Muscle layer of colon (tissue), 2 donors: ENCODE results near the gene ATG4B.
"Not testable (repeated sequence)": the region's sequence is repeated elsewhere in the genome, so short reads cannot be mapped to it uniquely, and the experiment has no call there.

ENCODE experiments used
- H3K27ac ChIP-seq: one replicate; pipeline ENCODE4 v1.7.0; 2013; ENCODE audit warnings: low read depth, mild to moderate bottlenecking, low read length, moderate library complexity
- H3K27me3 ChIP-seq, 2 donors: one replicate each; pipeline ENCODE4 v1.7.0; 2013; ENCODE audit warnings: low read length in 2 of 2, mild to moderate bottlenecking in 2 of 2; ENCODE audit not compliant: insufficient read depth in 2 of 2, control insufficient read depth in 1 of 2
- H3K36me3 ChIP-seq: one replicate; pipeline ENCODE4 v1.7.0; 2013; ENCODE audit warnings: mild to moderate bottlenecking, low read length; ENCODE audit not compliant: insufficient read depth
- H3K4me1 ChIP-seq: one replicate; pipeline ENCODE4 v1.7.0; 2013; ENCODE audit warnings: mild to moderate bottlenecking, low read length; ENCODE audit not compliant: insufficient read depth
- H3K4me3 ChIP-seq, 2 donors: one replicate each; pipeline ENCODE4 v1.7.0; 2013; ENCODE audit warnings: low read length in 2 of 2, low read depth in 1 of 2, mild to moderate bottlenecking in 1 of 2, moderate library complexity in 1 of 2
- H3K9ac ChIP-seq: one replicate; pipeline ENCODE4 v1.7.0; 2013; ENCODE audit warnings: low read length
- H3K9me3 ChIP-seq: one replicate; pipeline ENCODE4 v1.7.0; 2013; ENCODE audit warnings: mild to moderate bottlenecking, low read length
- donor health status: abdominal sarcoma.
- donor health status: Adenocarcinoma of cecum.

Gene ATG4B

DNA sequence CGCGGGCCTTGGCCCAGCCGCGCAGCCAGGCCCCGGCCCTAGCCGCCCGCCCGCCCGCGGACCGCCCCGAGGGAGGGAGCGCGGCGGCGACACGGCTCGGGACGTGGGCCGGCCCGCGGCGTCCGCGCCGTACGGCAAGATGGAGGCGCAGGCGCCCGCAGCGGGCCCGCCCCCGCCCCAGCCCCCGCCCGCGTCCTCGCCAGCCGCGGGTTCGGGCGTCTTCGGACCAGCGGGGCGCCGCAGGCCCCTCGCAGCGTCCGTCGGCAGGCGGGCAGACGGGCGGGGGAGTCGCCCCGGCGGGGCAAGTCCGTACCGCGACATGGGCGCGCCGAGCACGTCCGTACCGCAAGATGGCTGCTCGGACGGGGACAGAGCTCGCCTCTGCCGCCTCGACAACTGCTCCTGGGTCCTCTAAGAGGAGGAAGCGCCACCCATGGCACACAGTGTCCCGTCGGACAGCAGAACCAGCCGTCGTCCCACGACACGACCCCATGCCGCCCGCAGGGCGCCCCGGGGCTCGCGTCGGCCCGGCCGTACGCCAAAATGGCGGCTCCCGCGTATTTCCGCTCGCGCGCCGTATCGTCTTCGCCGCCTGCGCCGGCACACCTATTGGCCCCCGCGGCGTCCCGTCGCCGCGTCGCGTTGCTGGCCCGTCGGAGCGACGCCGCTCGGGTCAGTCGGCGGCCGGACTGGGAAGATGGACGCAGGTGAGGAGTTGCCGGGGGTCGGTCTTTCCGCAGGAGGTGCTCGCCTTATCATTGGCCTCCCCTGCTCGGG lies at the start of gene ATG4B, which contains the start of gene THAP4:
ATG4B (plus strand) TSS at position 676 of the 777 bp plus-strand sequence; CDS start at position 698, 22 bp downstream.
THAP4 (minus strand) TSS at position 141 of the 777 bp plus-strand sequence. CDS start 141 bp downstream, outside the sequence.
- Histone ChIP-seq H3K27me3 (no peaks in the 10 kb centered on the region), H3K36me3 (peaks cover 22% of the 10 kb centered on the region), H3K9me3 (no peaks in the 10 kb centered on the region), H3K27ac (peak within 1 kb of the TSS; percentile 98), H3K9ac (peak within 1 kb of the TSS; percentile 62), H3K4me1 (peaks cover 45% of the 10 kb centered on the region), H3K4me3 (peak within 1 kb of the TSS; percentile 79 to 80)

DNA sequence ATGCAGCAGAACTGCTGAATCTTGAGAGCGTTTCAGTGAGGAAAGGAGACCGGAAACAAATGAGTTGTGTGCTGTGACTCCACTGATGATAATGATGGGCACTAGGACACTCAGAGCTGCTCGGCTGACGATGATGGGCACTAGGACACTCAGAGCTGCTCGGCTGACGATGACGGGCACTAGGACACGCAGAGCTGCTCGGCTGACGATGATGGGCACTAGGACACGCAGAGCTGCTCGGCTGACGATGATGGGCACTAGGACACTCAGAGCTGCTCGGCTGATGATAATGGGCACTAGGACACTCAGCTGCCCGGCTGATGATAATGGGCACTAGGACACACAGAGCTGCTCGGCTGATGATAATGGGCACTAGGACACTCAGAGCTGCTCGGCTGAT lies 47.6 kb upstream of the ATG4B start:
- not testable (repeated sequence) for H3K4me3 ChIP-seq, H3K9ac ChIP-seq, H3K27ac ChIP-seq, H3K9me3 ChIP-seq, H3K27me3 ChIP-seq, H3K4me1 ChIP-seq
- H3K36me3 ChIP-seq = peaks cover 23% of the 10 kb centered on the region

DNA sequence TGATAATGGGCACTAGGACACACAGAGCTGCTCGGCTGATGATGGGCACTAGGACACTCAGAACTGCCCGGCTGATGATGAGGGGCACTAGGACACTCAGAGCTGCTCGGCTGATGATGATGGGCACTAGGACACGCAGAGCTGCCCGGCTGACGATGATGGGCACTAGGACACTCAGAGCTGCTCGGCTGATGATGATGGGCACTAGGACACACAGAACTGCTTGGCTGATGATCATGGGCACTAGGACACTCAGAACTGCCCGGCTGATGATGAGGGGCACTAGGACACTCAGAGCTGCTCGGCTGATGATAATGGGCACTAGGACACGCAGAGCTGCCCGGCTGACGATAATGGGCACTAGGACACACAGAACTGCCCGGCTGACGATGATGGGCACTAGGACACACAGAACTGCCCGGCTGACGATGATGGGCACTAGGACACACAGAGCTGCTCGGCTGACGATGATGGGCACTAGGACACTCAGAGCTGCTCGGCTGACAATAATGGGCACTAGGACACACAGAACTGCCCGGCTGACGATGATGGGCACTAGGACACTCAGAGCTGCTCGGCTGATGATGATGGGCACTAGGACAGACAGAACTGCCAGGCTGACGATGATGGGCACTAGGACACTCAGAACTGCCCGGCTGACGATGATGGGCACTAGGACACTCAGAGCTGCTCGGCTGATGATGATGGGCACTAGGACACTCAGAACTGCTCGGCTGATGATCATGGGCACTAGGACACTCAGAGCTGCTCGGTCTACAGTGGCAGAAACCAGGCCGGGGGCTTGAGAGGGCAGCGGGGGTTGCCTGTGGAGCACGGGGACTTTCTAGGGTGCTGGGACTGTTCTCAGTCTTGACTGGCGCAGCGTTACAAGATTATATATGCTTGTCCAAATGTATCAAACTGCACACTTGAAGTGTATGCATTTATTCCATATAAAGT lies 46.7 kb upstream of the ATG4B start:
- not testable (repeated sequence) for H3K9ac ChIP-seq, H3K9me3 ChIP-seq, H3K4me1 ChIP-seq, H3K4me3 ChIP-seq, H3K27me3 ChIP-seq, H3K27ac ChIP-seq
- H3K36me3 ChIP-seq = peaks cover 25% of the 10 kb centered on the region

DNA sequence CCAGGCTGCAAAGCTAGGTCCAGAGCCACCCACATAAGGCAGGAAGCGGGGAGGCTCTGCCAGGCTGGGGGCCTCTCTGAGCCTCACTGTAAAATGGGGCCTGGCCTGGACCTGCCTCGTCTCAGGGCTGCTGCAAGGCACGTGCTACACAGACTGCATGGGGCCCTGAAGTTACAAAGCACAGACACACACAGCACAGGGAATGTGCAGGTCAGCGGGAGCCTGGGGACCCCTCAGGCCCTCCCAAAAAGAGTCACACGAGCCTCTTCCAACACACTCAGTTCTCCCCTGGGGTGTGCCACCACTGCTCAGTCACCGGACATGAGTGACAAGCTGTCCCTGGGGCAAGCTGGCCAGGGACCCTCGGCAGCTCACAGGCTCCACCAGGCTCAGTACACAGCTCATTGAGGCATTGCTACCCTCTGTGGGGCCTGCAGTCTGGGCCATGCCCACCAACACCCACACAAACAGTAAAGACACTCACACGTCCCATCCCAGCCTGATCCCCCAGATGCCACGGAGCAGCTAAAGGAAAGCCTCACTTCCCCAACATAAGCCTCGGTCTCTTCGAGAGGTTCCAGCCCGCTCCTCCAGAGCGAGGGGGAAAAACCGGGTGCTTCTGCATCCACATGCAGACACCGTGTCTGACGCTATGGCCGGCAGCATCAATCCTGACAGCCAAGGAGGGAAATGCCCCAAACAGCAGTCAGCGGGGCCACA lies 45.2 kb upstream of the ATG4B start:
- H3K27me3 ChIP-seq = no peaks in the 10 kb centered on the region
- H3K4me3 ChIP-seq = no peak overlapping the region
- peaks cover 6% of the 10 kb centered on the region for H3K9me3 ChIP-seq
- no peaks in the 10 kb centered on the region for H3K4me1 ChIP-seq
- no peak overlapping the region for H3K27ac ChIP-seq
- H3K36me3 ChIP-seq = peaks cover 27% of the 10 kb centered on the region
- H3K9ac ChIP-seq = no peak overlapping the region

- no peak overlapping the region for H3K27ac ChIP-seq
- no peak overlapping the region for H3K9ac ChIP-seq
- H3K4me1 ChIP-seq = no peaks in the 10 kb centered on the region
- peaks cover 27% of the 10 kb centered on the region for H3K36me3 ChIP-seq
- H3K27me3 ChIP-seq = no peaks in the 10 kb centered on the region
- no peak overlapping the region for H3K4me3 ChIP-seq
- peaks cover 4% of the 10 kb centered on the region for H3K9me3 ChIP-seq
Observed at GRCh38 chr2:241593271-241593670, 44.2 kb upstream of the ATG4B start.

DNA sequence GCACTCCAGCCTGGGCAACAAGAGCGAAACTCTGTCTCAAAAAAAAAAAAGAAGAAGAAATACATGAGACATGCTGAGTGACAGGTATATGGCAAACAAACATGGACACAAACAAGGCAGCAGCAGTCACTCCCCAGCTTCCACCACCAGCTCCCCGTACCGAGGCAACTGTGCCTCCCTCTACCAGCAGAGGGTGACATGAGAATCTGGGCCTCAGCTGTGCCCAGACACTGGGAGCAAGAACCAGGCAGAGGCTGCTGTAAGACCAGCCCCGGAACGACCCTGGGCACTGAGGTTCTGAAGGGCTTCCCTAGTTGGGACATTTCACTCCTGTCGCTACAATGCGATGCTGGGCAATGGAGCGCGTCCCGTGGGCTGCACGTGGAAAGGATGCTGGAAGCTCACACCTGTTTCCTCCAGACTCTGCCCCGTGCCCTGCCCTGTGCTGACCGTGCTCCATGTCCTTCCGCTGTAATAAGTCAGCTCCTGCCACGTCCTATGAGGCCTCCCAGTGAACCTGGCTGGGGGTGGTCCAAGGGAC lies 41.8 kb upstream of the ATG4B start:
- Histone ChIP-seq H3K4me1 (no peaks in the 10 kb centered on the region), H3K36me3 (peaks cover 27% of the 10 kb centered on the region), H3K9ac (no peak overlapping the region), H3K4me3 (no peak overlapping the region), H3K27ac (no peak overlapping the region), H3K27me3 (no peaks in the 10 kb centered on the region), H3K9me3 (no peaks in the 10 kb centered on the region)

- Histone ChIP-seq H3K4me3 (no peak overlapping the region), H3K27me3 (no peaks in the 10 kb centered on the region), H3K36me3 (peaks cover 20% of the 10 kb centered on the region), H3K9me3 (no peaks in the 10 kb centered on the region), H3K27ac (no peak overlapping the region), H3K9ac (no peak overlapping the region), H3K4me1 (no peaks in the 10 kb centered on the region)
Observed at GRCh38 chr2:241597561-241597960, 39.9 kb upstream of the ATG4B start.

- peaks cover 23% of the 10 kb centered on the region for H3K36me3 ChIP-seq
- H3K4me3 ChIP-seq = no peak overlapping the region
- no peak overlapping the region for H3K27ac ChIP-seq
- no peaks in the 10 kb centered on the region for H3K9me3 ChIP-seq
- H3K4me1 ChIP-seq = no peaks in the 10 kb centered on the region
- H3K9ac ChIP-seq = no peak overlapping the region
- no peaks in the 10 kb centered on the region for H3K27me3 ChIP-seq
Observed at GRCh38 chr2:241598061-241598460, 39.4 kb upstream of the ATG4B start.

DNA sequence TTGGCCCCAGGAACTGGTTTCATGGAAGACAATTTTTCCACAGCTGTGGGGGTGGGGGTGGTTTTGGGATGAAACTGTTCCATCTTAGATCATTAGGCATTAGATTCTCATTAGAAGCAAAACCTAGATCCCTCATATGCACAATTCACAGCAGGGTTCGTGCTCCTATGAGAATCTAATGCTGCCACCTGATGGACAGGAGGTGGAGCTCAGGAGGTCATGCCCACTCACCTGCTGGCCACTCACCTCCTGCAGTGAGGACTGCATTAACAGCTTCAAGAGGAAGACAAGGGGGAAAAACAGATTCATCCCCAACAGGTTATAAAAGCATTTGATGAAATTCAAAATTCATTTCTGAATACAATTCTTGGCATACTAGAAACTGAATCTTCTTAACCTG lies 39.0 kb upstream of the ATG4B start:
- H3K9me3 ChIP-seq = no peaks in the 10 kb centered on the region
- H3K36me3 ChIP-seq = peaks cover 23% of the 10 kb centered on the region
- H3K9ac ChIP-seq = no peak overlapping the region
- H3K27me3 ChIP-seq = no peaks in the 10 kb centered on the region
- no peaks in the 10 kb centered on the region for H3K4me1 ChIP-seq
- H3K27ac ChIP-seq = no peak overlapping the region
- no peak overlapping the region for H3K4me3 ChIP-seq

DNA sequence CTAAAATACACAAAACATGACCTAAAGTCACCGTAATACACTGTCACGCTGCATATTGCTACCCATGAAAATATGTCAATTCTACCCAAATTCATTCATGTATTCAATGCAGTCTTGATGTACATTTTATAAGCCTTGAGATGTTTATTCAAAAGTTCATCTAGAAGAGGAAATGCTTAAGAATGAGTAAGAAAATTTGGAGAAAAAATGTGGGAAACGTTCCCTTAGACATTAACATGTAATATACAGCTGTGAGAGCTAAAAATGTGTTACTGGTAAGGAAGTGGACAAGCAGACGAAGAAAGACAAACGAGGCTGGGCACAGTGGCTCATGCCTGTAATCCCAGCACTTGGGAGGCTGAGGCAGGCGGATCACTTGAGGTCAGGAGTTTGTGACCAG lies 37.9 kb upstream of the ATG4B start:
- Histone ChIP-seq H3K27ac (no peak overlapping the region), H3K27me3 (no peaks in the 10 kb centered on the region), H3K36me3 (peaks cover 17% of the 10 kb centered on the region), H3K4me3 (no peak overlapping the region), H3K9ac (no peak overlapping the region), H3K4me1 (no peaks in the 10 kb centered on the region), H3K9me3 (no peaks in the 10 kb centered on the region)

- Histone ChIP-seq H3K4me3 (no peak overlapping the region), H3K4me1 (no peaks in the 10 kb centered on the region), H3K36me3 (peaks cover 32% of the 10 kb centered on the region), H3K27me3 (no peaks in the 10 kb centered on the region), H3K9ac (no peak overlapping the region), H3K9me3 (no peaks in the 10 kb centered on the region), H3K27ac (no peak overlapping the region)
Observed at GRCh38 chr2:241601841-241602240, 35.7 kb upstream of the ATG4B start.
